ENCODE measurements around the gene HOXB5. TPM values are rescaled to one million over a fixed set of nuclear protein-coding genes. Genes with fewer than 3 reads are reported as not detected.

HOXB5 gene
- total RNA-seq, 1 donor from 2014 or later: 7.4 TPM

DNA sequence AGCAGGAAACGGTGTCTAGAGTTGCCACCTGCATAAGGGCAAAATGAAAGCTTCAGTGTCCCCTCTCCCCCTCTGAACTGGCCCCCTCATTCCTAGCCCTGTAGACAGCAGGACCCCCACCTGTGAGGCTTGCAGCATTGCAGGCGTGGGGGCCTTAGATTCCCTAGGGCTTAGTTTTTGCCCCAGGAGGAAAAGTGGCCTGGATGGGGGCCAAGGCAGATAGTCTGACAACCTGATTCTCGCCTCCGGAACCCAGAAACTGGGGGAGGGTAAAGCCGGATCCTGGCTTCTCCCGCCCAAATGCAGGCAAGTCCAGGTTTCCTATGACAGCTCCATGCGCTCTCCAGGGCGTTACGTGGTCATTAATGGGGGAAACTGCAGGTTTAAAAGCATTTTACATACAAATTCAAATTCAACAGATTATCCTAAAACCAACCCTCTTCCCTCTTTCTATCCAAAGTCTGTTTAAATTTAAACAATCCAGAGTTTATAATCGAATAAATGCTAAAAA, 11.9 kb upstream of the HOXB5 start:
- no peak for DNase-seq (ENCODE audit: extremely low read depth, low read depth, low spot score)

DNA sequence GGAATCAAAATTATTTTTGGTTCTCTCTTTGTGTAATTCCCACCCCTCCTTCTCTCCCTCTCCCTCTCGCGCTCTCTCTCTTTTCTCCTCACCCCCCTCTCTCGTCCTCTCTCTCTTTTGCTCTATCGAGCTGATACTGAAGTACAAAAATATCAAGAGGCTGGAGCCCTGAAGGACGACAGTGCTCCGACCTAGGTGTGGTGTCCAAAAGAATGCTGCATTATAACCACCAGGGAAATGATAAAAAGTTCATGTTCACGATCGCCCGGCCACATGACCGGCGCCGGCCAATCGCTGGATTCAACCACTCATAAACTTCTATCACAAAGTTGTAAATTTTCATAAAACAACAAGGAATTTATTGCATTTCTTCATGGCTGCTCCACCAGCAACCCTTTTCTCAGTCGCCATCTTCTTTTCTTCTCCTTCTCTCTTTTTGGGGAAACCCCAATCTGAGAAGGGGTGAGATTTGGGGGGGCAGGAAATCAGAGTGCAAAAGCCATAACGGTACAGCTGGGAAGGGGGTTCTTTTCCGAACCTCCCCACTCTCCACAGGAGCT, 11.3 kb upstream of the HOXB5 start, which contains the start of gene HOXB6:
TSS of gene HOXB6 (minus strand) at position 217 of the 560 bp plus-strand sequence. CDS start 6,836 bp downstream, outside the sequence.
- DNase-seq (ENCODE audit: extremely low read depth, low read depth, low spot score): no peak

DNA sequence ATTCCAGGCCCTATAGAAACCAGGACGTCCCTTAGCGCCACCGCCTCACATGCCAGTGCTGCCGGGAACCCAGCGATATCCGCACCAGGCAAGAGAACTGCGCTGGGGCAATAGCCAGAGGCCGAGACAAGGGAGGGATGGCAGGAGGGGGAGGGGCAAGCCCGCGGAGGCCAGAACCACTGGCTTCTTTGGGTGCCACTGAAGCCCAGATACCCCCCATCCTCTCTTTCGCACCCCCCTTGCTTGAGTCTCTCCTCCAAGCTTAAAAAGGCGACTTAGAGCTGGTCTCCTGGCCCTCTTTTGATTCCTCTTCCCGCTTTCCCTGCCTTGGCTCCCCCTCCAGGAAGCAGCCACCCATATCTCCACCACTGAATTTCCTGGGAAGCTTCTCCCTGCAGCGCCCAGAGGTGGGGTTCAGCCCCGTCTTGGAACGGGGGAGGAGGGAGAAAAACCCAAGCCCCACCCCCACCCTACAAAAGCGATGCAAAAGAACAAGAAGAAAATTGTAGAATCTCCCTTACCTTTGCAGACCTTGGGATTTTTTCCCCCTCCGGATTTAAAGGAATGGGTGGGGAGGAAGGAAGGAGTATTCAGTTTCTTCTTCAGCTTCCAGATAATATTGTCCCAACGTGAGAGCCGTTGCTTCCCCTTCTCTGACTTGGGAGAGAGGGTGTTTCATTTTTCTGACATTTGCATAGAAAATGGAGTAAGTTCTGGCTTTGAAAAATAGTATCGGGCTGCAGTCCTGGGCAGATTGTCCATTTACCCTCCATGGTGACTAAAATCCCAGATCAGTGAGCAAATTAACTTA, 10.6 kb upstream of the HOXB5 start:
- DNase-seq (ENCODE audit: extremely low read depth, low read depth, low spot score): no peak

DNA sequence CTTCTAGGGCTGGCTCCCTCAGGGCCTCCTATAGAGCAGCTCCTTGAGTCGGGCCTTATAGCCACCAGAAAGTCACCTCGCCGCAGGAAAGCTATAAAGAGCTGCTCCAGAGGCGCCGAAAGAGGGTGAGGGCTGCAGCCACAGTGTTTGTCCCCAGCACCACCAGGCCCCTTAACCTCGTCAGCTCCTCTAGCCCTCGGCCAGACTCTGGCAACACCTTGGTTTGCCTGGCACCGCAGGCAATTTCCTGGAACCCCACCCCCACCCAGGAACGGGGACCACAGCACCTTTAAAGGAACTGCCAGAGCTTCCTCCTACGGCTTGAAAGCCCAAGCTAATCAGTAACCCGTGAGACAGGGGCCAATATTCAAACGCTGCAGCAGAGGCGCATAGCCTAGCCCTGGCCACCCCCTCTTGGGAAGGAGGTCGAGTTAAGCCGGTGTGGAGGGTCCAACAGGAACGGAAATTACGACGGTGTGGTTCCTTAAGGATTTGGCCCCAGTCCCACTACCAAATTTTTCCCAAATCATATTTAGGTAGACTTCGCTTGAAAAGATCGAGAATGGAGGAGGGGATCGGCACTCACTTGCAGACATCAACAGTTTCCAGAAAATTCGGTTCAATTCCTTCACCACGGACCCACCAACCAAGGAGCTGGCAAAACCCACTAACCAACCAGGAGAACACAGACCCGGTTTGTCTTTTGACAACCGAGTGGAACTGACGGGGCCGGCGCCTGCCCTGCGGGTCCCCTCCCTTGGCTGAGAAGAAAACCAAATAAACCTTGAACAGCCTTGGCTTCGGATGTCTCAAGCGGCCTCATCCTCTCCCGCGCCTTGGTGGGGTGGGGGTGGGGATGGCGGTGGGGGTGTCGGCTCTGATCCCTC, 8.2 kb upstream of the HOXB5 start:
- no peak for DNase-seq (ENCODE audit: extremely low read depth, low read depth, low spot score)

DNA sequence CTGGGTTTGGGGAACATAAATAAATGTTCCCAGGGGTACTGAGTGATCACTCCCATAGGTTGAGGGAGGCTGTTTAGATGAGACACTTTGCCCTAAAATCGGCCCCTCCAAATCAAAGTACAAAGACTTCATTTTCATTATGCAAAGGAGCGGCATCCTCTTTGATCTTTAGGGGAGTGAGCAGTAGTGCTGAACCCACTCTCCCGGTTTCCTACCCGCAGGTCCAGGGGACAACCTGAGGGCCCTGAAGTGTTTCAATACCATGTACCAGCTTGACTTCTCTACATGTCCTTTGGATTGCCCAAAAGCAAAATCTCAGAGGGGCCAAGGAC, 7.6 kb upstream of the HOXB5 start:
- no peak for DNase-seq (ENCODE audit: extremely low read depth, low read depth, low spot score)

DNA sequence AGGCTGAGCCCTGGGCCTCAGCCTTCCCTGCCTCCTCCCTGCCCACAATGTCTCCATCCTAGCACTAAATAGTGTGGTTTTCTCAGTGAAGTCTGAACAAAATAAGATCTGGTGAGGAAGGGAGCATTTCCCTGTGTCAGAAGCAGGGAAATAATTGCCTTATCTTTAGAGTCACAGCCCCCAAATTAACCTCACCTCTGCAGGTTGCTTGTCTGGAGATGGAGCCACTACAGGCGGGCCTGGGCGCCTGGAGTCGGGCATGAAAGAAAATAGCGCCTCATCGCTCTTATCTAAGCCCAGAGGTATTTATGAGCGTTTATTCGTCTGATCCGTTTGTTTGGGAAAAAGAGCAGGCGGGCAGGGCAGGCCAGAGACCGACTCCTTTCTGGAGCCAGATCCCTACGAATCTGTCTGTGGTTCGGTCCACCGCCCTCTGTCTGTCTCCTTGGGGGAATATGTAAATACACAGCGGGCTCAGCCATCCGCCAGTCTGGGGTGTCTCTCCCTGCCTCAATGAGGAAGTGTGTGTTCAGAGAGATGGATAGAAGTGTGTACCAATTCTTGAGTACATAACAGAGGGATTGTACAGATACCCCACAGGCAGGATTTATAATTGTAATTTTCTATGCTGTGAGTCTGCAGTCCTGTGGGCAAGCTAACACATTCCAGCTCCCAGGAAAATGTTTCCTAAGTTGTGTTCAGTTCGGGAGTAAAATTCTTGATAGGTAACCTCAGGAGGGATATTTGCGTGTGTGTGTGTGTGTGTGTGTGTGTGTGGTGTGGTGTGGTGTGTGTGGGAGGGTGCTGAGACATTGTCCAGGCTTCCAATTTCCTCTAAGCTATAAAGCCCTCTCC, 6.9 kb upstream of the HOXB5 start:
- no peak for DNase-seq (ENCODE audit: extremely low read depth, low read depth, low spot score)

DNA sequence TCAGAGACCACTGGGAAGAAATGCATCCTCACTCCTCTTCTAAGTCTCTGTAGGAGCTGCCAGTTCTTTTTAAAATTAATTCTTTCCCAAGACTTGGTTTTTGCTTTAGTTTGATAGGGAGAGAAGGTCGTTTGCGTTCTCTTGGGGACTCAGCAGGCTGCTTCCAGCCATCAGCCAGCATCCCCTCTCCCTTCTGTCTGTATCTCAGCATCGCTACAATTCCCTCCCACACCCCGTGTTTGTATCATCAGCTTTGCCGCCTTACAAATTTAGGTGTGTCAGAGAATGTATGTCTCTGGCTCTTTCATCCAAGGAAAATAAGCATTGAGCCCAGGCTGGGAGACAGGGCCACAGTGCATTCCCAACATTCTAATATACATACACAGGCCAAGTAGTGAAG, 5.8 kb upstream of the HOXB5 start:
- DNase-seq (ENCODE audit: extremely low read depth, low read depth, low spot score): no peak

DNA sequence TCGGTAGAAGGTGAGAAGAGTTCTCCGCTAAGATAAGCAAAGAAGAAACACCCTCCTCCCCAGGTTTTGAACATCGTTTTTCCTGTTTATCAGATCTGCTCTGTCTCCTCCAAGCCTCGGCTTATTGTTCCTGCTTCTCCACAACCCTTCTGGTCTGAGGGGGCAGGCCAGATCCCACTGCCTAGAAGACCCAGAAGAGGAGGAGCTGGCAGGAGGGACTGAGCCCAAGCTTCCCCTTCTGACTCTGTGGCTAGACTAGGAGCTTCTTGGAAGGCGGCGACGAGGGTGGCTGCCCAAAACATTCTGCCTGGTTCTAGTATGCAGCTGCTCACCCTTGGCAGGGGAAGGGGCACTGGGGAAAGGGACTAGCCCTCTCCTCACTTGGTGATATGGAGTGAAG, 5.2 kb upstream of the HOXB5 start:
- DNase-seq (ENCODE audit: extremely low read depth, low read depth, low spot score): no peak

DNA sequence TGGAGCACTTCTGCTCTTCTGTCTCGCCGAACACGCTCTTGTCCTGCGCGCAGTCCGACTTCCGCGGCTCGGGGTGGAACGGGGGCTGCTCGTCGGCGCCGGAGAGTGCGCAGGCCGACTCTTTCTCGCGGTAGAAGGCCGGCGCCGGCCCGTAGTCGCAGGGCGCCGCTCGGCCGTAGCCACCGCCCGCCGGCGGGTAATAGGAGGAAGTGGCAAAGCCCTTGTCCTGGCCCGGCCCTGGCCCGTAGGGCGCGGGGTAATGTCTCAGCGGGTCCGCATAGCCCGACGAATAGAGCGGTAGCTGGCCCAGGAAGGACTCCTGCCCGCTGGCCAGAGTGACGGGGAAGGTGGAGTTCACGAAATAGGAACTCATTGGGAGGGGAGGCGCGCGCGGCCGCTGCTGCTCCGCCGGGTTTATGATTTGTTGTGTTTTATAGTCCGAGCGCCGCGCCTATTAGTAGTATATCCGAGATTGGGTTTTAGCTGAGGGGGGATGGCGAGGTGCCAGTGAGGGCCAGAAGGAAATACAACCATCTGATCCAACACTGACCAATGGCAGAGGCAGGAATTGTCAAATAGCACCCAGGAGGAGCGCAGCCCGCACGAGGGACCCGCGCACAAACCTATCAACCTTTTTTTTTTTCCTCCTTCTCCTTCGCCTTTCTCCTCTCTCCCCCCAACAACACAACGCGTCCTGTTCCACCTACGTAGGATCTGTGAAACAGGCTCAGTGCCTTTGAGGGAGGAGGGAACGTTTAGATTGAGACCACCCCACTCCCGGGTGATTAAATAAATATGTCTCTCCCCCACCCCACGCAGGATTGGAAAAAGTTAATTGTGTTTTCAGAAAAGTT, 4.4 kb upstream of the HOXB5 start:
- DNase-seq (ENCODE audit: extremely low read depth, low read depth, low spot score): no peak

DNA sequence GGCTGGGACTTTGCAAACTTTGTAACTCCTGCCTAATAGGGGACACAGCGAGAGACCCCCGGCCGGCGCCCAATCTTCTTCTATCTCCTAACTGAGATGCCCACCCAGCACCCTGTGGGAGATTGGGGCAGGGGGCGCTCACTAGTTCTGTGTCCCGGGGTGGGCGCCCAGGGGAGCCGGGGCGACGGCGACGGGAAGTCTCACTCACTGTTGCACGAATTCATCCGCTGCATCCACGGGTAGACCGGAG, 3.9 kb upstream of the HOXB5 start:
- no peak for DNase-seq (ENCODE audit: extremely low read depth, low read depth, low spot score)

DNA sequence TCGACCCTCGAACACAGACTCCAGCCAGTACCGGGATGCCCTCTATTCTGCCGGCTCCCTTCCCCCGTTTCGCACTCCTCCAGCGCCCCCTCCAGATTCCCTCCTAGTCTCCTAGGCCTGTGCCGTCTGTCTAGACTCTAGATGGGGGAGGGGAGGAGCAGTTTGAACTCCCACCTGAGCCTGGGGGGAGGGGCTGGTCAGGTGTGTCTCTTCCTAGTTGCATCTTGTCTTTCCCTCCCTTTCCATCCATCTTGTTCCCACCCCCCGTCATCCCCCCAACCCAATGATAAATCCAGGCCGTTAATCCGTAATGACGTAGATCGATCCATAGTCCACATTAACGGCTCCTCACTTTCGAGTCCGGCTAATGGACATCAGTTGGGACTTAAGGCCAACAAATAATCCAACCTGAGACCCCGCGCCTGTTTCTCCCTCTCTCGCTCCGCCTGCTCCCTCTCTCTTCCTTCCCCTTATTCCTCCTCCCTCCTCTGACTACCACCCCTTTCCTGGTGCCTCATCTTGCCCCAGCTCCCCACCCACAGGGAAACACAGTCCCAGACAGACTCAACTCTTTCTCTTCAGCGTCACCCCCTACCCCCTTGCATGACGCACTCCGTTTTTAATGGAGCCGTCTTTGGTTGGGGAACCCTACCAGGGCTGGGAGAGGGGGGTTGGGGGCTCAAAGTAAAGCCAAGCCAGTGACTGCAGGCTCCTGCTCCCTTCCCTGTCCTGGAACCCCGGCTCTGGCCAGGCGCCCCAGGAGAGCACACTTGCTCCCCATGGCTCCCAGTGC, 3.4 kb upstream of the HOXB5 start:
- DNase-seq (ENCODE audit: extremely low read depth, low read depth, low spot score): no peak

DNA sequence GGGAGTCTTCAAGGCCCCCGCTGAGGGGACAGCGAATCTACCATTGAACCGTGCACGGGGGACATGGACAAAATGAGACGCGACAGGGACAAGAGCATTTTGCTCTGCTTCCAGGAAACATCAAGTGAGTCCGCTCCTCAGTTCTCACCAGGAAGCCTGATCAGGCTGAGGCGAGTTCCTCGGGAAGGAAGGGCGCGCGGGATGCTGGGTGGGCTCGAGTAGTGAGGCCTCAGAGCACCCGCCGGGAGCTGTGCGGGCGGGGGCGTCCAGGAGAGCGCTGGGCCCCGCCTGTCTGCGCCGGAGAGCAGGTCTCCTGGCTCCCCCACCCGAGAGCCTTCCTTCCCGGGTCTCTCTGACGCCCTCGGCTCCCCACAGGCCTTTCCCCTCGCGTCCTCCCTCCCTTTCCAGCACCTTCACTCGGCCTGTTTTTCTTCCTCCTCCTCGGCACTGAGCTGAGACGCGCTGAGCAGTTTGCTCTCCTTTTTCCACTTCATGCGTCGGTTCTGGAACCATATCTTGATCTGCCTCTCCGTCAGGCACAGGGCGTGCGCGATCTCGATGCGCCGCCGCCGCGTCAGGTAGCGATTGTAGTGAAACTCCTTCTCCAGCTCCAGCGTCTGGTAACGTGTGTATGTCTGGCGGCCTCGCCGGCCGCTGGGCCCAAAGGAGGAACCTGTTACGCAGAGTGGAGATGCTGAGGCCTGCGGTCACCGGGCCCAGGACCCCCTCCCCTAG, 2.6 kb upstream of the HOXB5 start:
- DNase-seq (ENCODE audit: extremely low read depth, low read depth, low spot score): no peak

DNA sequence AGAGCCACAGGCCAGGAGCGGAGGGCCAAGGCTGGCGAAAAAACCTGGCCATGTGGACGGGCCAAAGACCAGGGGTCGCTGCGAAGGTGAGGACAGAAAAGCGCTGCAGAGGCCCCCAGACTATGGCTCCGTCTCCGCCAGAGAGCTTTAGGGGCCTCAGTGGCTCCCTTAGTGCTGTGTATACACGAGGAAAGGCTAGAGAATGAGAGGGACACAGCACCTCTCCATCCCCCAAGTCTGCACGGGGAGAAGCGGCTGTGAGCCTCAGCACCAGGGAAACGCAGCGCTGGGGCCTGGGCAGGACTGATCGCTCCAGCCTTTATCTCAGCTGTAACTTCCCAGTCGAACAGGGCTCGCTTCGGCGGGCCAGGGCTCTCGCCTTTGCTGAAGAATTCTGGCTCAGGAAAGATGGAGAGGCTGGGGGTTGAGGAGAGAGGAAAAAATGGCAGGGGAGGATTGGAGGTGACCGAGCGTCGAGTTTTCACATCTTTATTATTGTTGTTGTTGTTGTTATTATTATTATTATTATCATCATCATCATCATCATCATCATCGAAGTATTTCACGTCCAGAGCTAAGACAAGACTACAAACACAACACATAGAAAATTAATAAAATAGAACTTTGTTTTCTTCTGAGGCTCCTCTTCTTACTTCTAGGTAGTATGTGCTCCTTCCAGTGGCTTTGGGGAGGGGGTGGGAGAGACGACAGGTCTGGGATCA, 1.9 kb upstream of the HOXB5 start:
- DNase-seq (ENCODE audit: extremely low read depth, low read depth, low spot score): no peak

DNA sequence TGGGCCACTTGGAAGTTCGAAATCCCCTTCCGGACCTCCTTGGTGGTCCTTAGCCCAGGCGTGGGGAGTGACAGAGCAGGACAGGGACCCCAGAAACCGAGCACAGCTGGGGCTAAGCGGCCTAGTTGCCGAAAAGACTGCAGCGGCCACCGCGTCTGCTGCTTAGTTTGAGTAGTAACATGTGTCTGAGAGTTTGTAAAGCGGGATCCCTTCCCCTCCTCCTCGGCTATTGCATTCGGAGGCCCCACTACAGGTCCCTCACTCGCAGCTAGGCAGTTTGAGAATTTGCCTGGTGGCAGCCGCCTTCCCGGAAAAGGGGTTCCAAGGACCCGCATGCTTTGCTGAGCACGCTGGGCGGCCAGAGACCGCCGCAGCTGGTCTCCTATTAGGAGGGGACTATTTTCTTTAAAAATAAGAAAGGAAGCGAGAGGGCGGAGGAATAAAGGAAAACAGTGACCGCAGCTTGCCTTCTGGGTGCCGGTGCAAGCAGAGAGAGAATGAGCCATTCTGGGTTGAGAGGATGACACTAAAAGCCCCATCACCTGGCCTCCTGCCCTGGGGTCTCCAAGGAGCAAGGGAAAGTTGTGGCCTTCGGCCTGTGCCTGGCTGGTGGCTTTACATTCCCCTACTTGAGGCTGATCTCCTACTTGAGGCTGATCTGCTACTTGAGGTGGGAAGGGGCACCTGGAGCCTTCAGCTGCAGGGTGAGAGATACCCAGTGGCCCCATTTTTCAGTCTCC, 1.1 kb upstream of the HOXB5 start:
- DNase-seq (ENCODE audit: extremely low read depth, low read depth, low spot score): no peak

DNA sequence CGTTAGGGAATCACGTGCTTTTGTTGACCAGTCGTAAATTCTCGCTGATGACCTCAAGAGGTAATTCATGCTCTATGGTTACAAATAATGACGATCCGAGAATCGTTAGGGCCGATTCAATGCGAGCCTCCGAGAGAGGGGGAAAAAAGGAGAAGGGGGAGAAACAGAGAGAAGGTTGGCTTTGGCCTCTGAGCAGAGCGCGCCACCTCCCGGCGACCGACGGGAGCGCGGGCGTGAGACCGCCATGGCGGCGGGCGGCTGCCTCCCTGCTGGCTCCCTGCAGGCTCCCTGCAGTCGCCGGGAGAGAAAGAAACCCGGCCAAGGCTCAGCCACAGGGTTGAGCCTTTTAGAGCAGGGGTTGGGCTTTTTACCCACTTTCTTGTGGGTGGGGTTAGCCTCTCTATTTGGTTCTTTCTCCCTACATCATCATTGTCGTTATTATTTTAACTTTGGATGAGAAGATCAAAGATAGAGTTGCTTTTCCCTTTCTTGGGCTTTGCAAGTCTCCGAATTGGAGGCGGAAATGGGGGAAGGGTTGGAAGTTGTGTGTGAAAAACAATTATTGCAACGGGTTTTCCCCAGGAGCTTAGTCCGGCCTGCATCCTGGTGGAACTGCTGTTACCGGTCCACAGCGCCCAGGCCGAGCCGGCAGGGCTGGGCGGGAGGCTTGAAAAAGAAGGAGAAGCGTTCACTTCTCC, 410 bp upstream of the HOXB5 start:
- DNase-seq (ENCODE audit: extremely low read depth, low read depth, low spot score): no peak

DNA sequence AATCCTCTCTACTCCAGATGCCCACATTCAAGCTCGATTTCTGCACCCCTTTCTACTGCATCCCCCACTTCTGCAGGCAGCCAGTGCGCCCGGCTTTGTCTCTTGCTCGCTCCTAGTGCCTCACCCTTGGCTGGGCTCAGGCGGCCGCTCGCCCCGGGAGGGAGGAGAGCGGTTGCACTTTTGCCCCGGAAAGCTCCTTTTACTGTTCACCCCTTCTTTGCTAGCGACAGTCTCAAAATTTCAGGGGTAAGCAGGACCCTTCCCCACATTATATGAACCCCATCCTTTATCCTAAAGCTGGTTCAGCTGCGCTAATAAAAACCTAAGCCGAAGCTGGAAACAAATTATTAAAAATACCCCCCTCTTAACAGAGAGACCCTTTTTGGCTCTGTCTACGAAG, 1.0 kb downstream of the HOXB5 start:
- DNase-seq (ENCODE audit: extremely low read depth, low read depth, low spot score): no peak

Measured in glomerular endothelial cell (primary cell).